B cell (primary cell): Measurements from ENCODE around the gene TSR2. TPM values are rescaled to one million over a fixed set of nuclear protein-coding genes. Genes with fewer than 3 reads are reported as not detected.

Experiments
- ATAC-seq: fragments of 200-7000 bp; cut with Tn5 transposase; one replicate; pipeline ENCODE4 v1.10.0; 2021; ENCODE audit warnings: low read depth, mild to moderate bottlenecking, moderate number of reproducible peaks, moderate library complexity
- CTCF ChIA-PET: fragments of 350-600 bp; sonication (Branson Sonifier 250); formaldehyde crosslinking; loops from one replicate; lab custom pipeline; 2021; ENCODE audit warnings: antibody characterized with exemption, inconsistent platforms; lab: Charles Lee
- POLR2A ChIA-PET: fragments of 350-600 bp; sonication (Branson Sonifier 250); formaldehyde crosslinking; loops from one replicate; lab custom pipeline; 2021; ENCODE audit warnings: antibody characterized with exemption; lab: Charles Lee
- DNase-seq: peaks from one replicate; pipeline ENCODE4 v3.0.0; 2013
- H2AFZ ChIP-seq: 2 replicates; pipeline ENCODE4 v1.6.1; 2012; ENCODE audit warnings: mild to moderate bottlenecking, low read depth, low read length; ENCODE audit not compliant: insufficient read depth, poor library complexity, severe bottlenecking
- H3K27ac ChIP-seq, 2 donors: 1 replicate in 1 of 2; 2 replicates in 1 of 2; pipeline ENCODE4 v1.5.1; 2012 to 2013; ENCODE audit warnings: low read length in 2 of 2, mild to moderate bottlenecking in 2 of 2, moderate library complexity in 1 of 2
- H3K27me3 ChIP-seq, 4 experiments: fragments of 200-600 bp in 1 of 4; sonication (generic) in 1 of 4; replicated peaks in 1 of 4; 1 replicate in 2 of 4; 2 replicates in 2 of 4; pipeline versions ENCODE4 v1.6.1 to v1.7.0; 2013 to 2016; ENCODE audit warnings: low read length in 3 of 4, mild to moderate bottlenecking in 2 of 4, mixed read lengths in 1 of 4, moderate library complexity in 1 of 4; ENCODE audit not compliant: insufficient read depth in 4 of 4, control insufficient read depth in 3 of 4; ENCODE audit errors: control extremely low read depth in 1 of 4
- H3K36me3 ChIP-seq, 2 experiments: replicated peaks in 1 of 2; 1 replicate in 1 of 2; 2 replicates in 1 of 2; pipeline versions ENCODE4 v1.6.1 to v1.7.1; 2013; ENCODE audit warnings: low read length in 1 of 2; ENCODE audit not compliant: insufficient read depth in 2 of 2, control insufficient read depth in 1 of 2; ENCODE audit errors: control extremely low read depth in 1 of 2, extremely low read depth in 1 of 2
- H3K4me1 ChIP-seq, 2 donors: fragments of 200-600 bp in 1 of 2; sonication (generic) in 1 of 2; 1 replicate in 1 of 2; 2 replicates in 1 of 2; pipeline versions ENCODE4 v1.5.1 to v1.6.1; 2013 to 2017; ENCODE audit warnings: low read length in 2 of 2; ENCODE audit not compliant: control insufficient read depth in 2 of 2, insufficient read depth in 2 of 2
- H3K4me2 ChIP-seq: replicated peaks from 2 replicates; pipeline ENCODE3; 2012; ENCODE audit warnings: mild to moderate bottlenecking, low read depth, low read length; ENCODE audit not compliant: poor library complexity, severe bottlenecking
- H3K4me3 ChIP-seq, 5 experiments: fragments of 200-600 bp in 1 of 5; sonication (generic) in 1 of 5; 1 replicate in 3 of 5; 2 replicates in 2 of 5; pipeline versions ENCODE4 v1.5.1 to v1.7.0; 2011 to 2016; ENCODE audit warnings: low read length in 4 of 5, mild to moderate bottlenecking in 4 of 5, low read depth in 2 of 5, control low read depth in 1 of 5, moderate library complexity in 1 of 5; ENCODE audit not compliant: insufficient read depth in 1 of 5; ENCODE audit errors: control extremely low read depth in 1 of 5, extremely low read depth in 1 of 5
- H3K79me2 ChIP-seq: fragments of 200-600 bp; sonication (generic); one replicate; pipeline ENCODE4 v1.6.0; 2016; ENCODE audit warnings: low read length; ENCODE audit not compliant: control insufficient read depth, insufficient read depth
- H3K9ac ChIP-seq: fragments of 200-600 bp; sonication (generic); 2 replicates; pipeline ENCODE4 v1.6.1; 2017; ENCODE audit warnings: mild to moderate bottlenecking, low read length, moderate library complexity
- H3K9me3 ChIP-seq, 3 donors: one replicate each; pipeline versions ENCODE4 v1.6.1 to v1.7.1; 2013; ENCODE audit warnings: low read length in 2 of 3; ENCODE audit not compliant: control insufficient read depth in 2 of 3, insufficient read depth in 1 of 3; ENCODE audit errors: control extremely low read depth in 1 of 3
- H4K20me1 ChIP-seq: 2 replicates; pipeline ENCODE4 v1.6.0; 2012; ENCODE audit warnings: mild to moderate bottlenecking, low read length; ENCODE audit not compliant: insufficient read depth, control insufficient read depth, poor library complexity, severe bottlenecking
- H3K27ac Mint-ChIP-seq: one replicate; pipeline ENCODE4 v1.8.0; 2021; ENCODE audit warnings: mixed read lengths
- H3K27me3 Mint-ChIP-seq: one replicate; pipeline ENCODE4 v1.8.0; 2021; ENCODE audit warnings: mixed read lengths
- H3K4me1 Mint-ChIP-seq: one replicate; pipeline ENCODE4 v1.8.0; 2021; ENCODE audit warnings: mixed read lengths
- H3K4me3 Mint-ChIP-seq: one replicate; pipeline ENCODE4 v1.8.0; 2021; ENCODE audit warnings: mixed read lengths
- H3K9me3 Mint-ChIP-seq: one replicate; pipeline ENCODE4 v1.8.0; 2022; ENCODE audit warnings: mixed read lengths; ENCODE audit not compliant: insufficient read depth
- EZH2 ChIP-seq: IDR thresholded peaks from 2 replicates; pipeline ENCODE4 v1.6.1; 2012; ENCODE audit warnings: borderline replicate concordance, low read depth, mild to moderate bottlenecking, moderate library complexity, low read length; ENCODE audit not compliant: insufficient read depth, poor library complexity, severe bottlenecking
- WGBS: methylation state at CpG from one replicate; pipeline ENCODE4 v1.1.5; 2013; ENCODE audit warnings: missing lambda C conversion rate; ENCODE audit not compliant: insufficient coverage; 5-methylcytosine and 5-hydroxymethylcytosine counted together
- intact Hi-C: fragments of 100-400 bp; cut with micrococcal nuclease; formaldehyde crosslinking; loops from one replicate; pipeline ENCODE4 v1.10.0; 2022
- polyA plus RNA-seq: library from polyadenylated mRNA; depleted of rRNA; stranded (reverse); fragments of >200 nt; gene quantifications from 2 replicates; pipeline ENCODE4 v1.2.3, GENCODE V29; 2012
- total RNA-seq, 2 donors: library from RNA; stranded (reverse); fragments of 120-200 nt in 1 of 2; gene quantifications; 1 replicate in 1 of 2; 2 replicates in 1 of 2; pipeline versions ENCODE4 v1.2.3 to v1.2.4, GENCODE V29; 2013 to 2022
- TF ChIP-seq, protein P1 (sequence below): fragments of 200-600 bp; IDR thresholded peaks from one replicate; pipeline ENCODE4 v1.8.0; 2022; ENCODE audit warnings: antibody characterized with exemption, mild to moderate bottlenecking

TSR2 gene
- total and polyA plus RNA-seq, 2 donors (not counting 1 experiment from before 2014, with no cell fraction given) = 13.7 to 38.3 TPM

DNA sequence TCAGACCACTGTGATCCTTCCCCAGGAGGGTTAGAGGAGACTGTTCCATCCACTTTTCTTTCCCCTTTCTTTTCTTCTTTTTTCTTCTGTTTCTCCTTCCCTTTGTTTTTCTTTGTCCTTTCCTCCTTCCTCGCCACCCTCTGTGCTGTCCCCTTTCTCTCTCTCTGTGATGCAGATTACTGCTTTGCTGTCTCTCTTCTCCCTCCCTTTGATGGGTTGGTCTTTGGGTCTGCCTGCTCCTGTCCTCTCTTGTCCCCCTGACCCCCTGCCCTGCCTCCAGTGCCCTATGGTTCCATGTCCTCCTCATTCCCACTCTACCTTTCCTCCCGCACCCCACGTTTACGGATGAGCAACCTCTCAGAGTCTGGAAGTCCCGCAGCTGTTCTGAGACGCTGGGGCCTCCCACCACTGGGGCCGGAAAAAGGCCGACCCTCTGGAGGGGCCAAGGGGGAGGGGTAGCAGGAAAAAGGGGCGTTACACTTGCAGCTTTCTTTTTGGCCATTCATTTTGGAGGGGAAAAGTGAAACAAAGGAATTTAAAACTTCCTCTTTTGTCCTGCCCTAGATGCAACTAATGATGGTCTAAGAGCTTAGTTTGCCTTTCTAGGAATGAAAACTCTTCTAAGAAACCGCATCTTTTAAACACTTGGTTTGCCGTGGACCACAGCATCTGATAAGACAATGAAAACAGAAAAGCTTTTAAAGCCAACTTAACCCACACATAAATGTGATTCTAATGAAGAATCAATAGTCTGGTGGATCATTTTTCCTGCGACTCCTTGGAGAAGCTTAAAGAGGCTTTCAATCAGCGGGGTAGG, 24.5 kb upstream of the TSR2 start:
- Histone ChIP-seq H3K9ac (no peak overlapping the region), H3K36me3 (no peaks in the 10 kb centered on the region), H3K4me3 (no peak overlapping the region), H3K27ac (no peak overlapping the region), H2AFZ (no peak overlapping the region), H3K27me3 (peaks cover 0 to 3% (median 0%) of the 10 kb centered on the region in 4 experiments), H3K4me2 (no peak overlapping the region), H3K9me3 (no peaks in the 10 kb centered on the region), H3K79me2 (no peaks in the 10 kb centered on the region), H4K20me1 (no peaks in the 10 kb centered on the region), H3K4me1 (no peaks in the 10 kb centered on the region)
- Mint-ChIP-seq H3K27ac (no peak overlapping the region), H3K4me3 (no peak overlapping the region), H3K9me3 (no peaks in the 10 kb centered on the region), H3K4me1 (no peaks in the 10 kb centered on the region), H3K27me3 (peaks cover 8% of the 10 kb centered on the region)
- no peak for ATAC-seq
- intact Hi-C loops = no loop called here
- no peak for TF ChIP-seq EZH2
- TF ChIP-seq, protein P1, sequence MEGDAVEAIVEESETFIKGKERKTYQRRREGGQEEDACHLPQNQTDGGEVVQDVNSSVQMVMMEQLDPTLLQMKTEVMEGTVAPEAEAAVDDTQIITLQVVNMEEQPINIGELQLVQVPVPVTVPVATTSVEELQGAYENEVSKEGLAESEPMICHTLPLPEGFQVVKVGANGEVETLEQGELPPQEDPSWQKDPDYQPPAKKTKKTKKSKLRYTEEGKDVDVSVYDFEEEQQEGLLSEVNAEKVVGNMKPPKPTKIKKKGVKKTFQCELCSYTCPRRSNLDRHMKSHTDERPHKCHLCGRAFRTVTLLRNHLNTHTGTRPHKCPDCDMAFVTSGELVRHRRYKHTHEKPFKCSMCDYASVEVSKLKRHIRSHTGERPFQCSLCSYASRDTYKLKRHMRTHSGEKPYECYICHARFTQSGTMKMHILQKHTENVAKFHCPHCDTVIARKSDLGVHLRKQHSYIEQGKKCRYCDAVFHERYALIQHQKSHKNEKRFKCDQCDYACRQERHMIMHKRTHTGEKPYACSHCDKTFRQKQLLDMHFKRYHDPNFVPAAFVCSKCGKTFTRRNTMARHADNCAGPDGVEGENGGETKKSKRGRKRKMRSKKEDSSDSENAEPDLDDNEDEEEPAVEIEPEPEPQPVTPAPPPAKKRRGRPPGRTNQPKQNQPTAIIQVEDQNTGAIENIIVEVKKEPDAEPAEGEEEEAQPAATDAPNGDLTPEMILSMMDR = no peak
- ChIA-PET POLR2A (no interaction called here), CTCF (no interaction called here)
- no peak for DNase-seq
- WGBS = no CpG with 5 or more reads among the region's 13 CpGs

DNA sequence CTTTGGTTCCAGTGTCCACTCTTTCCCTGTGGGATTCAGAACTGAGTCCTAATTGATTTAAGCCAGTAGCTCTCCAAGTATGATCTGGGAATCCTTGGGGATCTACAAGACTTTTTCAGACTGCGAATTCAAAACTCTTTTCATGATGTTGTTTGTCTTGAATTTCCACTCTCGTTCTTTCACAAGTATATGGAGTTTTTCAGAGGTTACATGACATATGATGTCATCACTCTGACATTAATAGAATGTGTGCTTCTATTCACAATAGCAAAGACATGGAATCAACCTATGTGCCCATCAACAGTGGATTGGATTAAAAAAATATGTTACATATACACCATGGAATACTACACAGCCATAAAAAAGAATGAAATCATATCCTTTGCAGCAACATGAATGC, 23.2 kb upstream of the TSR2 start:
- no peaks in the 10 kb centered on the region for H3K4me1 ChIP-seq
- DNase-seq (no peak), ATAC-seq (no peak)
- Mint-ChIP-seq H3K9me3 (no peaks in the 10 kb centered on the region), H3K27ac (no peak overlapping the region), H3K4me1 (no peaks in the 10 kb centered on the region), H3K4me3 (no peak overlapping the region), H3K27me3 (peaks cover 8% of the 10 kb centered on the region)
- H3K27me3 ChIP-seq = peaks cover 0 to 3% (median 0%) of the 10 kb centered on the region in 4 experiments
- H4K20me1 ChIP-seq = no peaks in the 10 kb centered on the region
- H2AFZ ChIP-seq = no peak overlapping the region
- no peaks in the 10 kb centered on the region for H3K9me3 ChIP-seq
- H3K36me3 ChIP-seq = no peaks in the 10 kb centered on the region
- TF ChIP-seq, protein P1 = no peak
- TF ChIP-seq EZH2 = no peak
- no peaks in the 10 kb centered on the region for H3K79me2 ChIP-seq
- H3K9ac ChIP-seq = no peak overlapping the region
- H3K4me3 ChIP-seq = no peak overlapping the region
- WGBS = no CpG with 5 or more reads among the region's 2 CpGs
- H3K4me2 ChIP-seq = no peak overlapping the region
- intact Hi-C loops = no loop called here
- H3K27ac ChIP-seq = no peak overlapping the region
- ChIA-PET CTCF (no interaction called here), POLR2A (no interaction called here)
